Thyroid gland (tissue), 4 donors: Measurements from ENCODE around the gene HEPN1.

Source experiments
- CTCF ChIP-seq, 6 experiments: fragments of 200-600 bp in 3 of 6; fragments of 450-650 bp in 3 of 6; sonication (generic) in 3 of 6; IDR thresholded peaks; one replicate each; pipeline ENCODE4 v1.5.1; 2016 to 2019; ENCODE audit warnings: antibody characterized with exemption in 6 of 6, mild to moderate bottlenecking in 2 of 6, inconsistent platforms in 1 of 6, moderate library complexity in 1 of 6
- POLR2A ChIP-seq, 2 donors: fragments of 450-650 bp; IDR thresholded peaks; one replicate each; pipeline ENCODE4 v1.6.1; 2017; ENCODE audit warnings: antibody characterized with exemption in 2 of 2, mild to moderate bottlenecking in 2 of 2, moderate library complexity in 1 of 2

GRCh38 chr11:124951341-124951740, 32.3 kb downstream of the HEPN1 start:
- TF ChIP-seq CTCF (IDR thresholded peaks at IDR 0.05) = no peak
- no peak for TF ChIP-seq POLR2A (IDR thresholded peaks at IDR 0.05)
